ENCODE data around the gene KCTD17.

The KCTD17 gene, protein sequence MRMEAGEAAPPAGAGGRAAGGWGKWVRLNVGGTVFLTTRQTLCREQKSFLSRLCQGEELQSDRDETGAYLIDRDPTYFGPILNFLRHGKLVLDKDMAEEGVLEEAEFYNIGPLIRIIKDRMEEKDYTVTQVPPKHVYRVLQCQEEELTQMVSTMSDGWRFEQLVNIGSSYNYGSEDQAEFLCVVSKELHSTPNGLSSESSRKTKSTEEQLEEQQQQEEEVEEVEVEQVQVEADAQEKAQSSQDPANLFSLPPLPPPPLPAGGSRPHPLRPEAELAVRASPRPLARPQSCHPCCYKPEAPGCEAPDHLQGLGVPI
- total RNA-seq = 13.2 to 16.8 reads per million in 2 donors

DNA sequence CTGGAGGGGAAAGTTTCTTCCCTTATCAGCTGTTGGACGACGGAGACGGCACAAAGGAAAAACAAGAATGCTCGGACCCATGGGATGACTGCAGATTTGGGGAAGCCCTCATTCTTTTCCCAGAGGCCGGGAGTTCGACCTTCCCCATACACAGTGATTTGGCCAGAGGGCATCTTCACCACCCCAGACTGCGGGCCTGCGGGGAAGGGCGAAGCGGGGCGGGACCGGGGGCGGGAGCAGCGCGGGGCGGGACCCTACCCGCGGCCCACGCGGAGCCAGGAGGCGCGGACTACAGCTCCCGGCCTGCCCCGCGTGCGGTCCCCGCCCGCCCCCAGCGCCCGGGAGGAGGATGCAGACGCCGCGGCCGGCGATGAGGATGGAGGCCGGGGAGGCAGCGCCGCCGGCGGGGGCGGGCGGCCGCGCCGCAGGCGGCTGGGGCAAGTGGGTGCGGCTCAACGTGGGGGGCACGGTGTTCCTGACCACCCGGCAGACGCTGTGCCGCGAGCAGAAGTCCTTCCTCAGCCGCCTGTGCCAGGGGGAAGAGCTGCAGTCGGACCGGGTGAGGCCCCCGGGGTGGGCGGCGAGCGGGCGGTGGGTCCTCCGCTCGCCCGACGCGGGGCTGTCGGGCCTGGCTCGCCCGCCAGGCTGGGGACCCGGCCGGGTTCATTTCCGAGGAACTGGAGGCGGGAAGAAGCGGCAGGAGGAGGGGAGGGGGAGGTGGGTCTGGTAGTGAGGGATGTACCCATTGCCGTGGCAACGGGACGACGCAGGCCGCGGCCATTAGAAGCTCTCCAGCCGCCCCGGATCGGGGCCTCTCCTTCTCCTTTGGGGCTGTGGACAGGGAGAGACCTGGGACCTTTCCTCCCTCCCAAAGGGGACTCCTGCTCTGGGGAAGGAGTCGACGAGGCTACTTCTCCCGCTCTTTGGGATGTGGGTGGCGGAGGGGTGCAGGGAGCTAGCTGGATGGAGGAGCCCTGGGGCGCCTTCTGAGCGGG lies at the start of gene KCTD17:
KCTD17 (plus strand) TSS at position 352 of the 995 bp plus-strand sequence; CDS start at position 371, 19 bp downstream.
- DNase-seq = peak; percentile 47 to 84 (median 63)

DNA sequence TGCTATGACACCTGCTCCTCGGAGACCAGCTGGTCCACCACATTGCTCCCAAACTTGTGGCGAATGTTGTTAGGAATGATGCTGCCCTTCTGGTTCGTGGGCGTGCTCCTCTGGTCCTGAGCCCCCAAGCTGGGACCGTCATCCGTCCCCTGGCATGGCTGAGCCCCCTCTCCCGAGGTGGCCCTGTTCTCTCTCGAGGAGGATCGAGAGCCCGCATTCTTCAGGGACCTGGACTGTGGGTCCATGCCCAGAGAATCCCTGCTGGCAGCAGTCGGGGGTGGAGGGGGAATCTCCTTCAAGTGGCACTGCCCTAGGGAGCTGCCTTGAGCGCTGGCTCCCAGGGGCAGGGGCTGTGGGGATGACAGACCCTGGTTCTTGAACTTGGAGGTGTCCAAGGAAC lies 49.7 kb upstream of the KCTD17 start:
- DNase-seq = no peak

DNA sequence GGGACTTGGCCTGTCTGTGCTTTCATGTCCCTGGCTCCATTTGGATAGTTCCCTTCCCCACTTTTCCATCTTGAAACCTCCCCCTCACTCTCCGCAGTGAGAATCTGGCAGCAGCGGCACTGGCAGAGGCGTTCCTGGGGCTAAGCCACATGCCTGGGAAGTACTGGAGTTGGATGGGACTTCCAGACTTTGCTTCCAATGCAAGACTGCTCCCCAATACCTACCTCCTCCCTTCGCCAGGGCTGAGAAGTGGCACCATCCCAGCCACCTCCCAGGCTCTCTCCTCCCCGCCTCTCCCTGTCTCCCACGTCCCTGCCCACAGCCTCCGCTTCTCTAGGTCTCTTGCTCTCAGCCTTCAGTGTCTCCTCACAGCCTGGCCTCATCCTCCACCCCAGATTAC lies 48.9 kb upstream of the KCTD17 start:
- DNase-seq = no peak

DNA sequence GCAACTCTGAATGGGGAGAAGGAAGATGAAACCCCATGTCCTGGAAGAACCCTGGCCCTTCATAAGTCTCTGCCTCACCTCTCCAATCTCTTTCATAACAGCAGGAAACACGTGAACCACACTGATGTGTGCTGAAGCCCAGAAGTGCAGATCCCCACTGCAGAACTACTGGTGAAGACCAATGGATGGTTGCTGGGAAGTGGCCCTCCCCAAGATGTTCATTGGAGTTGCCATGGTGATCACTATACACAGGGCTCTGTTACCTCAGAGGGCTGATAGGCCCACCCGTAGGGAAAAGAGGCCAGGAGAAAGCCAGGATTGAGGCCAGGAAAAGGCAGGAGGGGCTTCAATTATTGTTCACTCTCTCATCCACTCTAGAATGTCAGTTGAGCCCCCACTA lies 43.9 kb upstream of the KCTD17 start:
- DNase-seq = no peak

DNA sequence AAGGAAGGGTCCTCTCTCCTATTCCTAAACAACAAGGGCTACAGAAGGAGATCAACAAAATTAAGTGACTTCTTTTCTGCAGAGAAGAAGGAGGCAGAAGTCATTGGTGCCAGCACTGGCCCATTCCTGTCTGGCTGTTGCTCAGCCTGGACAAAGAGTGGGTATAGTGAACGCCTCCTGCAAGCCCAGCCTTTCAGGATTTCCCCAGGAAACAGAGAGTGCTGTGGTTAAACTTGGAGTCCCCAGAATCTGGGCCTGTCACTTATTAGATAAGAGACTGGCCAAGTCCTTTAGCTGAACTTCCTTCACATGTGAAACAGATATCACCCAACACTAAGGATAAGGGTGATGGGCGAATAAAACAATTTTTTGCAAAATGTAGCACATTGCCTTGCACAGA lies 43.2 kb upstream of the KCTD17 start:
- DNase-seq = no peak

DNA sequence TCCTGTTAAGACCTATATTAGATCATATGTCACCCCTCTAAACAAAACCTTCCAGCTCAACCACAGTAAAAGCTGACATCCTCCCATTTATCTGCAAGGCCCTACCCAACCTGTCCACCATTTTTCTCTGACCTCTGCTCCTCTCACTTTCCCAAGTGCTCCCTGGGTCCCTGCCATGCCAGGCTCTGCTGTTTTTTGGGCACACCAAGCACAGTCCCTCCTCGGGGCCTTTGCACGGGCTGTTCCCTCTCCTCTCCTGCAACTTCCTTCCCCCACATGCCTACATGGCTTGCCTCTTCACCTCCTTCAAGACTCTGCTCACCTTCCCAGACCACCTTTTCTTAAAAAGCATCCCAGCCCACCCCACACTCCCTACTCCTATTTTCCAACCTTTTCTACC lies 42.1 kb upstream of the KCTD17 start:
- no peak for DNase-seq

DNA sequence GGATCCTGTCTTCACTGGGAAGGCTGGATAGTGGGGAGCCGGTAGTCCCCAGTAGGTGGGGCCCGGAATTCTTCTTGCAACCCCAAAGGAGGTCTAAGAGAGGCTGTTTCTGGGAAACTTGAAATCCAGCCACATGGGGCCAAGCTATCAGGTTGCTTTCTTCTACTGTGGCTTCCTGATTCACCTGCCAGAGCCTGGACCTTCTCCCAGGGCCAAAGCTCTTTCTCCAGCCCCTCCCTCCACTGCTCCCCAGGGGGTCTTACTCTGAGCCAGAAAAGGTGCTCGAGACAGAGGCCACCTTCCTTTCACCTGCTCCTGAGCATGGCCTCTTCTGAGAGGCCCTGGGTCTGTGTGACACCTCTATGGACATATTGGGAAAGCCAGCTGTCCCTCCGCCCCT lies 41.4 kb upstream of the KCTD17 start:
- no peak for DNase-seq

DNA sequence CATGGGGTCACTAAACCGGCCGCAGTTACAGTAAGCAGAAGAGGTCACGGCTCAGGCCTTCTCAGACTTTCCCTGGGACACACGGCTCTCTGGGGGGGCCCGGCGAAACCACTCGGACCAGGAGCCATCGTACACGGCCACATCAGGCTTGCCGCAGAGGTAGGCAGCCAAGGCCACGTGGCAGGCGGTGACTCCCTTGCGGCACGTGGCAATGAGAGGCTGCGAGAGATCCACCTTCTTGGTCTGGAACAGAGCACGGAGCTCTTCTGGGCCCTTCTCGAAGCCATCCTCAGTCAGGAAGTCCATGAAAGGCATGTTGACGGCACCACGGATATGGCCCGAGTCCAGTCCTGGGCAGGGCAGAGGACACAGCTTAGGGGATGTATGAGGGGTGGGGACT lies 40.6 kb upstream of the KCTD17 start:
- no peak for DNase-seq

DNA sequence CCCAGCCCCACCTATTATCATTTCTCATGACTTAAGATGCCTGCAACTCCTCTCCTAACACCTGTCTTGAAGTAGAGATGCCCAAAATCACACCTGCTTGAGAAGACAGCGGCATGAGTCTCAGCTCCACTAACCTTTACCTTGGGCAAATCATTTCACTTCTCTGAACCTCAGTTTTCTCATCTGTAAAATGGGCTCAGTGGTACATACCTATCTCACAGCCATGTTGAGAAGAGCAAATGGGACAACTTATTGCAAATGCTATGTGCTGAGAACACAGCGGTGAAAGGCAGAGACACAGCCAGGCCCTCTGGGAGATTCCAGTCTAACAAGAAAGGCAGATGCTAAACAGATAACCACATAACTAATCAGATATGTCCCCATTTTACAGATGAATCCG lies 40.1 kb upstream of the KCTD17 start:
- no peak for DNase-seq

DNA sequence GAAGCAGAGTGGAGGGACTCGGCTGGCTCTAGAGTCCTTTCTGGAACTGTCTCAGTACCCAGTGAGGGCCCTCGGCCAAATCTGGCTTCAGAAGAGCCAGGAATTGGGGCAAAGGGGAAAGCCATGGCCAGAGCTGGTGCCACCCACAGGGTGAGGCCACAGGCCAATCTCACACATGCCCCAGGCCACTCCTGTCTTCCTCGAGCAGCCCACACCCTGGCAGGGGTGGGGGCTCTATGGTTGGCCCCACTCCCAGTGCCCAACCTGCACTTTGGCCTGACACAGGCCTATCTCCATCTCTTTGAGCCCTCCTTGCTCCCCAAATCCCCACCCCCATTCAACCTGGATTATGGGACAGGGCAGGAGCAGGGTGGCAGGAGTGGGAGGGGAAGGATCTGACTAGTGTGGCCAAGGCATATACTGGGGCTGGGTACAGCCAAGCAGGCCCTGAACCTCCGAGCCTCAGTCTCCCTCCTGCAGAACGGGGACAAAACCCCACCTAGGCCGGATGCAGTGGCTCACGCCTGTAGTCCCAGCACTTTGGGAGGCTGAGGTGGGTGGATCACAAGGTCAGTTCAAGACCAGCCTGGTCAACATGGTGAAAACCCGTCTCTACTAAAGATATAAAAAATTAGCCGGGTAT lies 39.2 kb upstream of the KCTD17 start:
- no peak for DNase-seq

DNA sequence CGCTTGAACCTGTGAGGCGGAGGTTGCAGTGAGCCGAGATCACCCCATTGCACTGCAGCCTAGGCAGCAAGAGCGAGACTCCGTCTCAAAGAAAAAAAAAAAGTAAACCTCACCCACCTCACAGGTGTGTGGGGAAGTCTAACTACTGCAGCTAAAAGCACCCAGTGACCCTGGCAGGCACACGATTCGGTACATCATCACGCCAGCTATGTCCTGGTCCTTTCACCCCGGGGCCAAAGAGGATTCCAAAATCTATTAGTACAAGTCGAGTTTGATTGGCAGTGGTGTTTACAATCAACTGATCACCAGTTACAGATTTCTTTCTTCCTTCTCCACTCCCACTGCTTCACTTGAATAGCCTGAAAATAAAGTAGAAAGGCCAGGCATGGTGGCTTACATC lies 38.6 kb upstream of the KCTD17 start:
- no peak for DNase-seq

DNA sequence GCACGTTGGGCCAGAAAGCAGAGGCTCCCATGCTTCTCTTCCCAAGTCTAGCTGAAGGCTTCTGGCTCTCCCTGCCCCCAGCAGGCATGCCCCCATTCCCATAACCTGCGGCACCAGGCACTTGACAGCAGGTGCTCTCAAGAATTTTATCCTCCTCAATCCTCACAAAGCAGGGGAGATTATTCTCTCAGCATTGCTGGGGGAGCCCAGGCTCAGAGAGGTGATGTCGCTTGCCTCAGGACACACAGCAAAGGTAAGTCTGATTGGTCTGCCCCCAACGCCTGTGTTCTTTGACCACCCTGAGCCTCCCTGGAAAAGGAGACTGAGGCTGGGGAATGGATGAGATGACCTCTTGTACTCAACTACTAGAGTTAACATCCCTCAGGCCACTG lies 37.1 kb upstream of the KCTD17 start:
- no peak for DNase-seq

DNA sequence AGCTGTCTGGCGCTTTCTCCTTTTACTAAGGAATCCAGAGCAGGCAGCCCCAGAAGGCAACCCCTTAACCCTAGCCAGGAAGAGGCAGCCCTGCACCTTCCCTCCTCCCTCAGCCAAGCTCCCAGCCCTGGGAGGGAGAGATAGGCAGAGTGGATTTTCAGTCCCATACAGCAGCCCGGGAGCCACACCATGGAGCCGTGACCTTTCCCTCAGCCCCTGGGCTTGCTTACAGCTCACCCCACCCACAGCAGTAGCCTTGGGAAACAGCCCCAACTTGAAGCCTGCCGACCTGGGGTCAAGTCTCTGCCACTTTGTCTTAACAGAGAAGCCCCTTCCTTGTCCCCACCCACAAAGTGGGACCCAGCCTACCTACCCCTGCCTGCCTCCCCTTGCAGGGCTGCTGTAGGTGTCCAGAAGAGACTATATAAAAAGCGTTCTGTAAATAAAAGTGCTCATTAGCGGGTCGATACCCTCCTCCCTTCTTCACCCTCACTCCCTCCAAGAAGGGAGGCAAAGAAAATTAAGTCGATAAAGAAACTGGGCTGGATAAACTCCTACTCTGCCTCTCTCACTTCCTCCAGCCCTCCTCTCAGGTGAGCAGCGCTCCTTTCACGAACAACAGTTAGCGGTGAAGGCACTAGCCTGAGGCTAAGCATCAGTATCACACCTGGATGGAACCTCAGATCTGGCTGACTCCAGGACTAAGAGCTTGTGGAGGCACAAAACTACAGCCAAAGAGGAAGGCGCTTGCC lies 36.5 kb upstream of the KCTD17 start:
- DNase-seq = no peak

DNA sequence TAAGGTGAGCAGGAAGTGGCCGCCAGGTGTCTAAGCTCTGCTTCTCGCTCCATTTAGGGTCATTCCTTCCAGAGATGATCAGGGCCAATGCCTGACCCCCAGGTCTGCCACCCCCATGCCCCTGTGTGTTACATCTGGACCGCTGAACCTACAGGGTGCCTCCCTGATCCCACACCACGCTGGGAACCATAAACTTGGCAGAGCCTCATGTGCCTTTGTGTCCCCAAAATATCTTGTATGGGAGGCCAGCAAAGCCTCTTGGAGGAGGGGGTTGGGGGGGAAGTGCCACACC lies 36.0 kb upstream of the KCTD17 start:
- no peak for DNase-seq

DNA sequence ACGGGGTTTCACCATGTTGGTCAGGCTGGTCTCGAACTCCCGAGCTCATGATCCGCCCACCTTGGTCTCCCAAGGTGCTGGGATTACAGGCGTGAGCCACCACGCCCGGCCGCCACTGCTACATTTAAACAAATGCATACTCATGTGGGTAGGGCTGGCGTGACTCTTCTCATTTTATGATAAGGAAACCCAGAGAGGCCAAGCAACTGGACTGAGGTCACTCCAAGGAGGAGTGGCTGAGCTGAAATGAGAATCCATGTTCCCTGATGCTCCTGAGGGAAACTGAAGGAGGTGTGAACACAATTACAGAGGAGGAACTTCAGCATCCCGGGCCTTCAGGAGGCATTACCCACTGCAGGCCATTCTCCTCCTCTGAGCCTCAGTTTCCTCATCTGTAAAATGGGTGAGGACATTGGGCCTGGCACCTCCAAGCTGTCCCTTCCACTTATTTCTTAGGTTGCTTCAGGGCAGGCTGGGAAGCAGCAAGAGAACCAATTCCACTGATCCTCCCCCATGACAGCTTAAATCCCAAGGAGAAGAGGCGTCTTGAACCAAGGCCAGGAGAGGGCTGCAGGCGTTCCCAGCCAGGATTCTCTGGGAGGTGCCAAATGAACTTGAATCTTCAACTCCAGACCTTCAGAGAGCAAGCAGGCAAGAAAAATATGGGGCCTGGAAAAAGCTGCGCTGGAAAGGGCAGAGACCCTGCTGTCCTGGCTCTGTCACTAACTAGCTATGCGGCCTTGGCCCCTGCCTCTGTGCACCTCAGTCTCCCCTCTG lies 35.2 kb upstream of the KCTD17 start:
- no peak for DNase-seq

DNA sequence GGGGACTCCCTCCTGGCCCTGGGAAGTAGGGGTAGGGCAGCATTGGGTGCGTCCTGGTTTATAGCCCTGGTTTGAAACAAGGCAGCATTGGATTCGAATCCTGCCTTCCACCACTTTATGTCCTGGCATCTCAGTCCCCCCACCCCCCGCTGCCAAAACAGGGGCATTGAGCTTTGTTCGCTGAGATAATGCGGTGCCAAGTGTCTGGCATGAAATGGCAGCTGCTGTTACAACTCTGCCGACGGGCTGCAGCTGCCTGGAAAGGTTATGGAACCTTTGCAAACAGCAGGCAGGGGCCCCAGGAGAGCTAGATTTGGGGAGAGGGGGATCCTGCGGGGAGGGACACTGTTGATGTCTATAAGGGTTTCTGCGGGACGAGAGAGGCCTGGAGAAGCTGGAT lies 34.2 kb upstream of the KCTD17 start:
- DNase-seq = no peak

DNA sequence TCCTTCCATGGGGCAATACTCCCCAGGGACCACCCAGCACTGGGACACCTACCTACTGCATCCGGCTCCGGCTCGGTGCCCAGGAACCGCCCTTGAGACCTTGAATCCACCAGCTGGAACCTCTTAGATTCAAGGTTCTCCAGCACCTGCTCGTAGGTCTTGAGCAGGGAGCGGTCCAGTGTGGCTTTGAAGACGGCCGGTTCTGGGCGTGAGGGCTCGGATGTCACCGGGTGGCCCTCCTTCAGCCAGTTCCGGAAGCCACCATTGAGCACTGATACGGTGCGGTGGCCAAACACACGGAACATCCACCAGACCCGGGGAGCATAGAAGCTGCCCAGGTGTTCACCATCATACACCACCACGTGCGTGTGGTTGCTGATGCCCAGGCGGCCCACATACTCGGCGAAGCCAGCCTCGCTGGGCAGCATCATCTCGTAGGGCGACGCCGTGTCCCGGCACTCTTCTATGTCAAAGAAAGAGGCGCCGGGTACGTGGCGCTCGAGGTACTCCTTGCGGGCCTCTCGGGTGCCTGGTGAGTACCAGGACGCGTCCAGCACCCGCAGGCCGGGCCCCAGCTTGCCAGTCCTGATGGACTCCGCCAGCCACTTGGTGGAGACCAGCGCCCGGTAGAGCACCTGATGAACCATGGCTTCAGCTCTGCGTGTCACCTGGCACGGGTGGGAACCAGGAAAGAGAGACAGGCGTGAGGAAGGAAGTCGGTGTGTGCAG lies 33.3 kb upstream of the KCTD17 start:
- no peak for DNase-seq

DNA sequence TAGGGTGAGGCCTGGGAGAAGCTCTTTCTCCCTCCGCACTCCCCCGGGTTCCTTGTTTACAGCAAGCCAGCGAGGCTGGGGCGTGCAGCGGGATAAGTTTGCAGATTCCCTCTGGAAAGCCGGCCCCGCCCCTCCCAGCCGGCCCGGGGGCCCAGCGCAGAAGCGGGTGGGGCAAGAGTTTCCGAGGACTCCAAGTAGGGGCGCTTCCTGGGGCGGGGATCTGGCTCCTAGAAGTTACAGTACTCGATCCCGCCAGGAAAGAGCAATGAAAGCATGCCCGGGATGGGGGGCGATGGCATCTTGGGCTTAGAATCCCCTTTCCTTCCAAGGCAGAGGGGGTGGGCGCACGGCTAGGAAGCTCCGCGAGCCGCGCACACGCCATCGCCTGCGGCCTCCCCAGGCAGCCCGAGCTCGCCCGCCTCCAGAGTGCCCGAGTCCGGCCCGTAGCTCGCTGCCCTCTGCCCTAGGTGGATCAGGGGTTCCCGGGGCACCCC lies 32.7 kb upstream of the KCTD17 start:
- no peak for DNase-seq

DNA sequence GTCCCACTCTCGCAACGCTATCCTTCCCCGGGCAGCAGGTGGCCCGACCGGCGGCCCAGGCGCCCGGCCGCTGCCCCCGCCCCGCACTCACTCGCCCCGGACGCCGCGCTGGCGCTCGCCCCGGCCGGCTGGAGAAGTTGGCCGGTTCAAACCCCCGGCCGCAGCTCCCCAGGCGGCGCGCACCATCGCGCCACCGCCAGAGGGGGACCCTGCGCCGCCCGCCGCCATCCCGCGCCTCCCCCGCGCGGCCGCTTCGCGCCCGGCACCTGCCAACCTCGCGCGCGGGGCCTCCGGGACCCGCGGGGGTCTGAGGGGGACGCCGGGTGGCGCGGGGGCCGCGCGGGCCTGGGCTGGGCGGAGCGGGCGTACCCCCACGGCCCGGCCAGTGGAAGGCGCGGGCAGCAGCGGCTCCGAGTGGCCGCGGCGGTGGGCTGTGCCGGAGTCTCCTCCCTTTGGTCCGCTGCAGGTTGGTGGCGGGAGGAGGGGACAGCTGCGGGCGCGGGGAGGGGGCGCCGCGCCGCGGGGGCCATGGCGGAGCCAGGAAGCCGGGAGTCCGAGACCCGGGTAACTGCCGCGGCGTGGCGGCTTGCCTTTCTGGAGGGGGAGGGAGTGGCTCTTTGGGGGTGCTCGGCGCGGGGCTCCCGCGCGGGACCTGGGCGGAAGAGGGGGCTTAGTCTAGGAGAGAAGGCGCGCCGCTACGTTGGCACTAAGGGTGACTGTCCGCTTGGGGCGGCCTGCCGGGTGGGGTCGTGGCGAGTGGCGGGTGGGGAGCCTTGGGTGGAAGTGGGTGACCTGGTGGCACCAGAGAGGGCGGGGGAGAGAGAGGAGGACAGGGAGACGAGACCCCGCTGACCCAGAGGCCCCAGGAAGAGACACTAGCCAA lies 32.0 kb upstream of the KCTD17 start, which contains the start of the genes MPST and TST:
MPST (plus strand) TSS at position 434 of the 883 bp plus-strand sequence; CDS start at position 529, 95 bp downstream.
TST (minus strand) TSS at position 139 of the 883 bp plus-strand sequence. CDS start 715 bp downstream, outside the sequence.
- DNase-seq = peak in 4 of 5 experiments; percentile 5 to 65 (median 22)

DNA sequence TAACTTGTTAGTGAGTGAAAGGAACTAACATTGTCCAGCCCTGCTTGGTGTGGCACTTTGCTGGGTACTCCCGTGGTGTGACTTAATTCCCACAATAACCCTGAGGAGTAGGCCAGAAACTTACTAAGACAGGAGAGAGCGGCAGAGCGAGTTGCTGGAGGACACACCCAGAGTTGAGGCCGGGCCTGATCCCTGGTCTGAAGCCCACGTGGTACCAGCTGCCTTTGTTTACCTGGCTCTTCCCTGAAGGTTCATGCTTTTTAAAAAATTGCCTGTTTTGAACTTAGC lies 31.4 kb upstream of the KCTD17 start:
- DNase-seq = peak in 1 of 5 experiments; percentile 38
